Activated CD8-positive, alpha-beta memory T cell treated with anti-CD3 and anti-CD28 coated beads, Interleukin-2, amount 50 U/mL, for 24 hours (primary cell): ENCODE results near the gene FAM13B.
A peak's percentile ranks its signal among the peaks of the same experiment; 100 is the strongest.
"Not testable (repeated sequence)": the region's sequence is repeated elsewhere in the genome, so short reads cannot be mapped to it uniquely, and the experiment has no call there.

Source experiments
- DNase-seq: peaks from one replicate; pipeline ENCODE4 v3.0.0-alpha.2; 2020; ENCODE audit errors: extremely low read depth

The FAM13B gene

GRCh38 chr5:138035605-138036537, 3.0 kb upstream of the FAM13B start:
- DNase-seq = peak; percentile 32

GRCh38 chr5:138033907-138034306, 1.0 kb upstream of the FAM13B start:
- DNase-seq = no peak

DNA sequence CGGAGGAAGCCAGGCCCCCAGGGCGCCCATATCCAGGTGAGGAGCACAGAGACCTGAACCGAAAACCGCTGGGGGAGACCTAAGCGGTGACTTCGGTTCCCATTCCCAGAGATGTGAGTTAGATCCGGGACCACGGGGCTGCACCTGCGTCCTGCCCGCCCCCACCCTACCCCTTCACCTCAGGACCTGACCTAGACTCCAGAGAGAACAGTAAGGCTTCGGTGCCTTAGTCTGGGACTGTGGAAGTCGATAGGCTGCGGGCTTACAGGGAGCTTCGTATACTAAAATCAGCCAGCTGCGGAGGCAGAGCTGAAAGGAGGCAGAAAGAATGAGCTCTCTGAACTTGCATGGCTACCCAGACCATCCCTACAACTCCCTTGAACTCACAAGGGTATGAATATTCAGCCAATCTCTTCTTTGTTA, 518 bp upstream of the FAM13B start:
- no peak for DNase-seq

GRCh38 chr5:138032028-138032571, 779 bp downstream of the FAM13B start:
- DNase-seq = no peak

DNA sequence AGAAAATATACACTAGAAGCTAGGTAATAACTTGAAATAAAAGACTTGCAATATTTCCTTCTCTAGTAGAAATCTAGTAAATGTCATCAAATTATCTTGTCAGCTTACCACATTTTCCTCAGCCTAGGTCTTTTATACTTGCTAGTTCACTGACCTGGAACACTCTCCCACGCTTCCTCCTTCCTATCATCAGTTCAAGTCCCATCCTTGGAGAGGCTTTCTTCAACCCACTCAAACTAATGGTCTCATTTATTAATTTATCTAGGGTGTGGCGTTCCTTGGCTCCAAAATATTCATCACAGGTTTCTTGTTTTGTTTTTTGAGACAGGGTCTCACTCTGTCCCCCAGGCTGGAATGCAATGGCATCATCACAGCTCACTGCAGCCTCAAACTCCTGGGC, 2.9 kb downstream of the FAM13B start:
- DNase-seq = no peak

- no peak for DNase-seq
These were observed 3.4 kb downstream of the FAM13B start for GRCh38 chr5:138029501-138029900.

DNA sequence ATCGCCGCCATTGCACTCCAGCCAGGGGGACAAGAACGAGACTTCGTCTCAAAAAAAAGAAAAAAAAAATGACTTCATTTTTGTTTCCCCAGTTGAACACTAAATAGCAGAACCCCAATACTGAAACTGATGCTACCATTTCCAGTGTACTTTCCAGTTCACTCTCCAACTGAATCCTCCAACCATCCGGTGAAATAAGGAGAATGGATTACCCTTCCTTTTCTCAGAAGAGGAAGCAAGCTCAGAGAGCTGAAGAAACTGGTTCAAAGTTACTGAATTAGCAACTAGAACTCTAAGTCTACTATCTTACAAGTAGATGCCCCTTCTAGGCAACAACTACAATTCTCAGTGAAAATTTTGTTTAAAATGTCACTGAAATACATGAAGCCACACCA, 3.9 kb downstream of the FAM13B start:
- no peak for DNase-seq

GRCh38 chr5:138028262-138028970, 4.5 kb downstream of the FAM13B start:
- DNase-seq = not testable (repeated sequence)

GRCh38 chr5:138026793-138027192, 6.1 kb downstream of the FAM13B start:
- not testable (repeated sequence) for DNase-seq

- DNase-seq = no peak
These were observed 7.6 kb downstream of the FAM13B start for GRCh38 chr5:138025285-138025684.

DNA sequence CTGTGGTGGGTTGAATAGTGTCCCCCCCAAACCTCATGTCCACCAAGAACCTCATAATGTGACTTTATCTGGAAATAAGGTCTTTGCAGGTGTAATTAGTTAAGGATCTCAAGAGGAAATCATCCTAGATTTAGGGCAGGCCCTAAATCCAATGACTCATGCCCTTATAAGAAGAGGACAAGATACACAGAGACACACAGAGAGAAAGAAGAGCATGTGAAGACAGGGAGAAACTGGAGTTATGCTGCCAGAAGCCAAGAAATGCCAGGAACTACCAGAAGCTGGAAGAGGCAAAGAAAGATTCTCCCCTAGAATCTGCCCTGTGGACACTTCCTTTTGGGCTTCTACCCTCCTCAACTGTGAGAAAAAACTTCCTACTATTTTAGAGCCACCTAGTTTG, 8.8 kb downstream of the FAM13B start:
- DNase-seq = no peak

GRCh38 chr5:138022912-138023311, 10.0 kb downstream of the FAM13B start:
- DNase-seq = no peak

- no peak for DNase-seq
These were observed 11.1 kb downstream of the FAM13B start for GRCh38 chr5:138021771-138022170.

GRCh38 chr5:138018849-138019248, 14.0 kb downstream of the FAM13B start:
- no peak for DNase-seq

GRCh38 chr5:138015916-138016315, 17.0 kb downstream of the FAM13B start:
- DNase-seq = no peak

DNA sequence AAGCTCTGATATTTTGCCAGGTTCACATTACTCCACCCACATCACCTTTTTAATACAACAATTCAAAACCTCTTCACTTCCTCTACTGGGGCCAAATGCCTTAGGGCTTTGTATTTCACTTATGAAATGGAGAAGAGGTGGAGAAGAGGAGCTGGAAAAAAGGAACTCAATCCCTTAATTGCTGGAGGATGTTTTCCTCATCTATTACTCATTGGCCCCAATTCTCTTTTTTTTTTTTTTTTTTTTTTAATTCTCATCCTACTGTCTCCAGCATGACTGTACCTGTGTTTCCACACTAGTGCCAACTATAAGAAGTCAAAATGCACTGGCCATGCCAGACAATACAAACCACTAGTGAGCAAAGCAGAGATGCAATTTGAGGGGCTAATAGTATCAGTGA, 20.9 kb downstream of the FAM13B start:
- DNase-seq = no peak

DNA sequence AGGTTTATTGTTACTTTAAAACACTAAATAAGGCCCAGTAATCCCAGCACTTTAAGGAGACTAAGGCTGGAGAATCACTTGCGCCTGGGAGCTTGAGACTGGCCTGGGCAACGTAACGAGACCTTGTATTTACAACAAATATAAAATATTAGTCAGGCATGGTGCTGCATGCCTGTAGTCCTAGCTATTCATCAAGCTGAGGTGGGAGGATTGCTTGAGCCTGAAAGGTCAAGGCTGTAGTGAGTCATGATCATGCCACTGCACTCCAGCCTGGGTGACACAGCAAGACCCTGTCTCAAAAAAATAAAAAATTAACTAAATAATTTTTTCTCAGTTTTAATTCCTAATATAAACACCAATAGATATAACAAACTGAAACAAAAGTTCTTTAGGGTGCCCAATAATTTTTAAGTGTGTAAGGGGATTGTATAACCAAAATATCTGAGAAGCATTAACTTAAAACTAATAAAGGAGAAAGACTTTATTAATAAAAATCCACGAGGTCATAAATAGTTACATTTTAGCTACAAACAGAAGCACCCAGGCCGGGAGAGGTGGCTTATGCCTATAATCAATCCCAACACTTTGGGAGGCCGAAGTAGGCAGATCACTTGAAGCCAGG, 32.7 kb downstream of the FAM13B start:
- DNase-seq = no peak

DNA sequence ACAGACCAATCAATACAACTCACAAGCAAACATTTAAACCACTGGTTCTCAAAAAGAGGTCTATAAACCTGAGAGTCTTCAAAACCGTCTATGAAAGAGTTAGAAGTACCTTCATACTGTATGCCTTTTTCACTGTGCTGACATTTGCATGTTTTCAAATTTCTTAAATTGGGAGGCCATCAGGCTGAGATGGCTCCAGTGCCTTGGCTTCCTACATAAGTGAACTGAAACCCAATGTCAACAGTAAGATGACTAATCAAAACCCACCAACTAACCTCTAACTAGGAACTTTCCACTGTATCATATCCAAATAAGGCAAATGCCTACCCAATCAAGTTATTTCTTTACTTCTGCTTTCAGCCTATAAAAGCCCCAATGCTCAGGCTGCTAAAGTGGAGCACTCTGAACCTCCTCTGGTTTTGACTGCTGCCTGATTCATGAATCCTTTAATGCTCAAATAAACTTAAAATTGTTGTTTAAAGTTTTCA, 35.1 kb downstream of the FAM13B start:
- no peak for DNase-seq

- no peak for DNase-seq
These were observed 37.1 kb downstream of the FAM13B start for GRCh38 chr5:137995749-137996128.

DNA sequence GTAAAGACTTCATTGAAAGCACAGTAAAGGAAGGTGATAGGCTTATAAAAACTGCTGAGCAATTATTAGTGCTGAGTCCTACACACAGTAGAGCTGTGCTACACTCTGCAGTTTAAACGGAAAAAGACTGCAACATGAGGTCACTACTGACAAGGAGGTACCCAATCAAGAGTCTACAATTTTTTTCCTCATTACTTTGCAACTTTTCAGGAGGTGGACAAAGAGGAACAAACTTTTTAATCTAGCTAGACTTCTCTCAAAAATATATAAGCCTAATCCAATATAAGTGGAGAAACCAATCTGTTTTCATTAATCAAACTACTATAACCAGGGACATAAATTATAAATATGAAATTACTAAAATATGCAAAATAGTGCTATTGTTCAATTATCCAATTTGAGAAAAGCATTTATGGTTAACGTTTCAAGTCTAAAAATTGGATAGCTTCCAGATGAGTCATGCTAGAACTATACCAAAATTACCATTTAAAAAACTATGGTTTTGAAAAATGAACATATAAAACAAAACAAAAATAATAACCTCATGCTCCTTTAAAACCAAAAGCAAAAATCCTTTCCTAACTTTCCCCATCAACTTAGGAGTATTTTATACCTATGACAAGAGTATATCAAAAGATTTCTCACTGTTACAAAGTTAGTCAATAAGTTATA, 37.7 kb downstream of the FAM13B start:
- no peak for DNase-seq

- DNase-seq = no peak
These were observed 38.3 kb downstream of the FAM13B start for GRCh38 chr5:137994556-137994955.

- DNase-seq = no peak
These were observed 43.5 kb downstream of the FAM13B start for GRCh38 chr5:137989419-137989818.
